GM19351 (cell line): ENCODE data around the gene UGT2B10.

ENCODE experiments used
- ATAC-seq: cut with Tn5 transposase; IDR thresholded peaks from one replicate; pipeline ENCODE4 v1.9.1; 2021; ENCODE audit warnings: mild to moderate bottlenecking, moderate library complexity; ENCODE audit not compliant: unreplicated experiment

Gene UGT2B10

DNA sequence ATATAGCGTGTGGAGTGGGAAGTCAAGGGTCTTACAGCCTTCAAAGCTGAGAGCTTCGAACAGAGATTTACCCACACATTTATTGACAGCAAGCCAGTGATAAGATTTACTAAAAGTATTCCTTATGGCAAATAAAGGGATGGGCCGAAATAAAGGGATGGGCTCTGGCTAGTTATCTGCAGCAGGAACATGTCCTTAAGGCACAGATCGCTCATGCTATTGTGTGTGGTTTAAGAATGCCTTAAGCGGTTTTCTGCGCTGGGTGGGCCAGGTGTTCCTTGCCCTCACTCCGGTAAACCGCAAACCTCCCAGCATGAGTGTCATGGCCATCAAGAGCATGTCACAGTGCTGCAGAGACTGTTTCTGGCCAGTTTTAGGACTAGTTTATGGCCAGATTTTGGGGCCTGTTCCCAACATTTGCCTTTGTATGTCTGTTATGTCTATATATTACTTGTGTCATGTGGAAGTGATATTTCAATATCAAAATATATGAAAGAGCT, 53.5 kb downstream of the UGT2B10 start:
- ATAC-seq, result no peak

DNA sequence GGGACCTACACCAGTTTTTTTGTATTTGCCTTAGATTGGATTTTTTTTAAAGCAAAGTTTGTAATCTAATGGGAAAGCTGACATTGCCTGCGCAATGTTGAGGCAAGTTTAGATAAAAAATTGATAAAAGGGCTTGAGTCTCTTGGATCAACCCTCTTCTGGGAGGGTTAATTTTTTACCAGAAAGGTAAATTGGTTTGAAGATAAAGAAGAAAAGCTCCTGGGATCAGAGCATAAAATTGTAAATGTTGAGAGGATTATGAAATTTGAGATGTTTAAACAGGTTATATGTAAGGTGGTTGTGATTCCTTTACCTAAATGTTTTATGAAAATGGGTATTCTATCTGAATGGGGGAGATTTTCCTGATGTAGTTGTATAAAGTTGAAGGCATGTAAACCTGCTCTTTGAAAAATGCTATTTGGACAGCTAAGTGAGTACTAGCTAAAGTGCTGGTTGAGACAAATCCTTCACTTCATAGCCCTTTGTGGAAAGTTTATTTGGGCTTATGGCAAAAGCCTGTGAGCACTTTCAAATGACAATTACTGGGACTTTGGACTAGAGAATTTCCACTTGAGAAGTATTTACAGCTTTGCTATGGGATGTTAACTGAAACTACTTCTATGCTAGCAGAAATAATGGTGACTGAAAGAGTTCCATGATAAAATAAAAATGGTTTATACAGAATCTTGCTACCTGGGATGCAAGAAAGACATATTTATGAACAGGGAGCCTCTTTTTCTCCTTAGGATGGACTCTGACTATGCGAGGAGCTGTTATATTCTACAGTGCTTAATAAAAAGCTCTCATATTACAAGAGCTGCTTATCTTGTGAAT, 56.2 kb downstream of the UGT2B10 start:
- no peak for ATAC-seq

DNA sequence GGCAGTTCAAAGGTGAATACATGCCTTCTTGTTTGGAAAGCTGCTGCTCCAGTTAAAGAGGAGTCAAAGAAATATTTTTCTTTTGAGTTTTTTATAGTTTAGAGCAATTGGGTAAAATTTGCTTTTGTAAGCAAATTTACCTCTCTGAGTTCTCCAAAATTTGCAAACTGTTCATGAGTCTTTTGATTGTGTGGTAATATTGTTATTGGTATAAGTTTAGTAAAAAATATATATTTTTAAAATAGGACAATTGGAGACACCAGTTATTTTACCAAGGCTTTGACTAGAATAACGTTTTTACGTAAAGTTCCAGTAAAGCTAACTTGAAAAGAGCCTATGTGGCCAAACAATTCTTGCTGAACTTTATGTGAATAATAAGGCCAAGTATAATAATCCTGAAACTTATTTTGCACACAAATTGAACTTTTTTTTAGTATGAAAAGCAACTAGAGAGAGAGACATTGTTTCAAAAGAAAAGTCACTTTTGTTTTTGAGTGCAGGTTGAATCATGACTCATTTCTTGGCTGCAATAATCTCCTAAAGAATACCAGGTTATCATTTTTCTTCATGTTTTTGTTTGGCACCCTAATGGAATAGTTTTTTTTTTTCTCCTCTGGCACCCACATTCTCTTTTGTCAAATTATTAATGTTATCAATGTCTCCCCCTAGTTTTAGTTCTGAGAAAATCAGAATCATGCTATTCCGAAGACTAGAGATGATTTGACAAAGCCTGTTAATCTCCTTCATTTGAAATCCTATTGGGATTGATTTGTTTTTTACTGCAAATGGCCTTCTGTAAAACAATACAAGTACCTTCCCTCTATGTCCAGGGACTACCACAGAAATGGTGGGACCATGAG, 57.1 kb downstream of the UGT2B10 start:
- ATAC-seq, result no peak

DNA sequence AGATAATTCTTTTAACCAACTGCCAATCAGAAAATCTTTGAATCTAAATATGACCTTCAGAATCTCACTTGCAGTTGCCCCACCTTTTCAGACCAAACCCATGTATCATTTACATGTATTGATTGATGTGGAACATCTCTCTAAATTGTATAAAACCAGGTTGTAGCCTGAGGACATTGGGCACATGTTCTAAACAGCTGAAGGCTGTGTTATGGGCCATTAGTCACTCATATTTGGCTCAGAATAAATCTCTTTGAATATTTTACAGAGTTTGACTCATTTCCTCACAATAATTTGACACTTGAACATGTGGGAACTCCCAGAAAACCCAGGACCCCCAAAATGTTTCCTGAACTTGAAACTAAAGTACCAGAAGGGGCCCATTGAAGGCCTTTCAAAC, 58.7 kb downstream of the UGT2B10 start:
- ATAC-seq, result no peak

DNA sequence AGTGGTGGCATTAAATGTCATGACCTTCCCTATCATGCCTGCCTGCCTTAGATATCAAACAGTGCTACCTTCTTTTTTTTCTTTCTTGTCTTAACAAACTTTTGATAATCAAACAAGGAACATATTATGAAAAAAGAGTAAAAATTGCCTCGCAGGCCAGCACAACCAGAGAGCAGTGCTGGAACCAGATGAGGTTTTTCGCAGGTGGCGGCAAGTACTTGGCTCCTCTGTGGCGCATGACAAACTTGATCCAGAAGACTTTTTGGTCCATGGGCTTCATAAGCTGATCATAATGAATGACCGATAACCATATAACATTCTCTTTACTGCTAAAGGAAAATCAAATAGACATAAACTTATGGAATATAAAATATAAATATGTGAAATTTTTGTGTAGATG, 61.8 kb downstream of the UGT2B10 start:
- ATAC-seq, result no peak

DNA sequence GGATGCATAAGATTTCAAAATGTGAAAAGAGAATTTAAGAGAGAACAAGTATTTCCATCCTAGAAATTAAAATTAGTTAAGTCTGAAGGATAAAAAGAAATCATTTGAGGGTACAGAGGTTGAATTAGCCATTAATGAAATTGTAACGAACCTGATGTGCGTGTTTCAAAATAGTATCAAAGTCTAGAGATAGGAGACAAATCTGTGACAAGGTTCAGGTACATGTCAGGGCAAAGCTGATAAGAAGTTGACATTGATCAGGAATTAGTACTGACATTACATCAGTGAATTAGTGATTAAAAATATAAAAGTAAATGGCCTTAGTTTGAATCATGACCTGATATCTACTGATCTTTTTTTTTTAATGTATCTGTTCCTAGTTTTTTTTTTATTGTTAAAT, 62.3 kb downstream of the UGT2B10 start:
- ATAC-seq, result no peak
